Measurements from ENCODE around the gene SHOC1. TPM values are rescaled to one million over a fixed set of nuclear protein-coding genes. Genes with fewer than 3 reads are reported as not detected.

SHOC1 gene
- total RNA-seq (under 1 TPM in 1 of 7 donors, not detected in 6; 0.07 TPM), polyA plus RNA-seq (not detected)
- long read RNA-seq, donor 1: 0 reads
- long read RNA-seq, donor 2: 0 reads

- H3K27ac ChIP-seq: no peak within 1 kb of the TSS
- peaks cover 0 to 6% (median 0%) of the 10 kb centered on the region in 6 donors for H3K36me3 ChIP-seq
- TF ChIP-seq POLR2AphosphoS5 (IDR thresholded peaks at IDR 0.05) (no peak), POLR2A (IDR thresholded peaks at IDR 0.05) (no peak)
- TF ChIP-seq, protein P1, sequence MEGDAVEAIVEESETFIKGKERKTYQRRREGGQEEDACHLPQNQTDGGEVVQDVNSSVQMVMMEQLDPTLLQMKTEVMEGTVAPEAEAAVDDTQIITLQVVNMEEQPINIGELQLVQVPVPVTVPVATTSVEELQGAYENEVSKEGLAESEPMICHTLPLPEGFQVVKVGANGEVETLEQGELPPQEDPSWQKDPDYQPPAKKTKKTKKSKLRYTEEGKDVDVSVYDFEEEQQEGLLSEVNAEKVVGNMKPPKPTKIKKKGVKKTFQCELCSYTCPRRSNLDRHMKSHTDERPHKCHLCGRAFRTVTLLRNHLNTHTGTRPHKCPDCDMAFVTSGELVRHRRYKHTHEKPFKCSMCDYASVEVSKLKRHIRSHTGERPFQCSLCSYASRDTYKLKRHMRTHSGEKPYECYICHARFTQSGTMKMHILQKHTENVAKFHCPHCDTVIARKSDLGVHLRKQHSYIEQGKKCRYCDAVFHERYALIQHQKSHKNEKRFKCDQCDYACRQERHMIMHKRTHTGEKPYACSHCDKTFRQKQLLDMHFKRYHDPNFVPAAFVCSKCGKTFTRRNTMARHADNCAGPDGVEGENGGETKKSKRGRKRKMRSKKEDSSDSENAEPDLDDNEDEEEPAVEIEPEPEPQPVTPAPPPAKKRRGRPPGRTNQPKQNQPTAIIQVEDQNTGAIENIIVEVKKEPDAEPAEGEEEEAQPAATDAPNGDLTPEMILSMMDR (IDR thresholded peaks at IDR 0.05 in 8 of 11, conservative IDR thresholded peaks at IDR 0.05 in 3 of 11): no peak
- no peak for DNase-seq
- 87 to 96% (median 94%) methylated on average over 28 to 29 of the region's 29 CpGs for WGBS, 5 donors
- H3K27me3 ChIP-seq (replicated peaks in 1 of 7): no peaks in the 10 kb centered on the region
- intact Hi-C loops (cut with DNase I; ENCODE audit: low total_unique reads): no loop called here
- peaks cover 0 to 3% (median 0%) of the 10 kb centered on the region in 6 donors for H3K4me1 ChIP-seq
- H3K9me3 ChIP-seq: no peaks in the 10 kb centered on the region
- H3K4me3 ChIP-seq: no peak within 1 kb of the TSS
These were observed at the start of gene SHOC1 for GRCh38 chr9:111794835-111795556. Gene SHOC1, minus strand, starts transcription at chr9:111794937. Its CDS starts 3,519 bp downstream, at chr9:111791418.

GRCh38 chr9:111843971-111844370 is 49.2 kb upstream of the SHOC1 start:
- Histone ChIP-seq H3K27me3 (replicated peaks in 1 of 7) (no peaks in the 10 kb centered on the region), H3K9me3 (no peaks in the 10 kb centered on the region), H3K27ac (peak overlapping the region in 3 of 8 donors; percentile 83 to 86 (median 83)), H3K4me3 (no peak overlapping the region), H3K4me1 (peaks cover 0 to 54% (median 23%) of the 10 kb centered on the region in 6 donors), H3K36me3 (no peaks in the 10 kb centered on the region)
- intact Hi-C loops (cut with DNase I; ENCODE audit: low total_unique reads): no loop called here
- TF ChIP-seq POLR2A (IDR thresholded peaks at IDR 0.05): no peak
- no peak for TF ChIP-seq POLR2AphosphoS5 (IDR thresholded peaks at IDR 0.05)
- TF ChIP-seq, protein P1 (IDR thresholded peaks at IDR 0.05 in 8 of 11, conservative IDR thresholded peaks at IDR 0.05 in 3 of 11): no peak
- 75 to 82% (median 79%) methylated on average over 3 of the region's 3 CpGs for WGBS, 5 donors
- DNase-seq: no peak

GRCh38 chr9:111842313-111842712 is 47.6 kb upstream of the SHOC1 start:
- 48 to 69% (median 60%) methylated on average over 1 of the region's 1 CpG for WGBS, 5 donors
- Histone ChIP-seq H3K36me3 (no peaks in the 10 kb centered on the region), H3K27ac (peak overlapping the region in 6 of 8 donors; percentile 26 to 86 (median 80)), H3K4me1 (peaks cover 3 to 69% (median 30%) of the 10 kb centered on the region in 6 donors), H3K9me3 (no peaks in the 10 kb centered on the region), H3K27me3 (replicated peaks in 1 of 7) (no peaks in the 10 kb centered on the region), H3K4me3 (no peak overlapping the region)
- intact Hi-C loops (cut with DNase I; ENCODE audit: low total_unique reads): no loop called here
- DNase-seq: no peak
- TF ChIP-seq POLR2A (IDR thresholded peaks at IDR 0.05): no peak
- no peak for TF ChIP-seq POLR2AphosphoS5 (IDR thresholded peaks at IDR 0.05)
- TF ChIP-seq, protein P1 (IDR thresholded peaks at IDR 0.05 in 8 of 11, conservative IDR thresholded peaks at IDR 0.05 in 3 of 11): no peak

GRCh38 chr9:111840442-111840841 is 45.7 kb upstream of the SHOC1 start:
- Histone ChIP-seq H3K36me3 (no peaks in the 10 kb centered on the region), H3K27ac (peak overlapping the region in 6 of 8 donors; percentile 73 to 86 (median 81)), H3K27me3 (replicated peaks in 1 of 7) (no peaks in the 10 kb centered on the region), H3K9me3 (no peaks in the 10 kb centered on the region), H3K4me3 (no peak overlapping the region), H3K4me1 (peaks cover 3 to 69% (median 30%) of the 10 kb centered on the region in 6 donors)
- intact Hi-C loops (cut with DNase I; ENCODE audit: low total_unique reads): no loop called here
- no peak for TF ChIP-seq POLR2AphosphoS5 (IDR thresholded peaks at IDR 0.05)
- TF ChIP-seq, protein P1 (IDR thresholded peaks at IDR 0.05 in 8 of 11, conservative IDR thresholded peaks at IDR 0.05 in 3 of 11): no peak
- TF ChIP-seq POLR2A (IDR thresholded peaks at IDR 0.05): no peak
- DNase-seq: no peak
- WGBS, 5 donors: 59 to 86% (median 65%) methylated on average over 1 of the region's 1 CpG

All from spleen (tissue), 13 donors.